ENCODE measurements around the gene BTG1. TPM values are rescaled to one million over a fixed set of nuclear protein-coding genes. Genes with fewer than 3 reads are reported as not detected.
A peak's percentile ranks its signal among the peaks of the same experiment; 100 is the strongest.

The BTG1 gene
- total RNA-seq, 2 experiments from 2014 or later: 32.8 to 93.4 TPM

GRCh38 chr12:92170050-92170449, 24.4 kb upstream of the BTG1 start:
- BruUV-seq (replicated peaks): no TSS peak
- TF ChIP-seq, protein P1, sequence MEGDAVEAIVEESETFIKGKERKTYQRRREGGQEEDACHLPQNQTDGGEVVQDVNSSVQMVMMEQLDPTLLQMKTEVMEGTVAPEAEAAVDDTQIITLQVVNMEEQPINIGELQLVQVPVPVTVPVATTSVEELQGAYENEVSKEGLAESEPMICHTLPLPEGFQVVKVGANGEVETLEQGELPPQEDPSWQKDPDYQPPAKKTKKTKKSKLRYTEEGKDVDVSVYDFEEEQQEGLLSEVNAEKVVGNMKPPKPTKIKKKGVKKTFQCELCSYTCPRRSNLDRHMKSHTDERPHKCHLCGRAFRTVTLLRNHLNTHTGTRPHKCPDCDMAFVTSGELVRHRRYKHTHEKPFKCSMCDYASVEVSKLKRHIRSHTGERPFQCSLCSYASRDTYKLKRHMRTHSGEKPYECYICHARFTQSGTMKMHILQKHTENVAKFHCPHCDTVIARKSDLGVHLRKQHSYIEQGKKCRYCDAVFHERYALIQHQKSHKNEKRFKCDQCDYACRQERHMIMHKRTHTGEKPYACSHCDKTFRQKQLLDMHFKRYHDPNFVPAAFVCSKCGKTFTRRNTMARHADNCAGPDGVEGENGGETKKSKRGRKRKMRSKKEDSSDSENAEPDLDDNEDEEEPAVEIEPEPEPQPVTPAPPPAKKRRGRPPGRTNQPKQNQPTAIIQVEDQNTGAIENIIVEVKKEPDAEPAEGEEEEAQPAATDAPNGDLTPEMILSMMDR (conservative IDR thresholded peaks at IDR 0.05; ENCODE audit: low read length): no peak
- H3K9me2 ChIP-seq (ENCODE audit: insufficient read depth, low read length): no peaks in the 10 kb centered on the region
- peak overlapping the region; percentile 87; the same call in 1 of the 2 replicates for H2AFZ ChIP-seq (ENCODE audit: low read length)
- no peak for DNase-seq (ENCODE audit: low spot score)
- POLR2A ChIA-PET: interaction anchor here (0.6 to 5.4 kb wide), 7 partner anchors 8 to 24 kb away, joined by 3 to 58 read pairs (median 4); partner anchors contain the start of gene BTG1
- H3K79me2 ChIP-seq (ENCODE audit: insufficient read depth, low read depth, low read length): no peaks in the 10 kb centered on the region
- H3K4me3 ChIP-seq (ENCODE audit: low read depth, low read length, poor library complexity, severe bottlenecking): no peak overlapping the region
- no peak overlapping the region for H3K4me2 ChIP-seq (ENCODE audit: low read length)
- no peaks in the 10 kb centered on the region for H4K20me1 ChIP-seq (ENCODE audit: insufficient read depth, low read length)
- H3K9me3 ChIP-seq (ENCODE audit: low read length): no peaks in the 10 kb centered on the region
- H3K36me3 ChIP-seq (ENCODE audit: insufficient read depth, low read length): no peaks in the 10 kb centered on the region
- H3K4me1 ChIP-seq (ENCODE audit: insufficient read depth, low read length, poor library complexity, severe bottlenecking): peaks cover 35% of the 10 kb centered on the region
- no peak overlapping the region for H3K27ac ChIP-seq (ENCODE audit: low read depth, low read length, poor library complexity, severe bottlenecking)
- CTCF ChIA-PET (ENCODE audit: unreplicated experiment): no interaction called here
- intact Hi-C loops (cut with micrococcal nuclease; ENCODE audit: unreplicated experiment): no loop called here

DNA sequence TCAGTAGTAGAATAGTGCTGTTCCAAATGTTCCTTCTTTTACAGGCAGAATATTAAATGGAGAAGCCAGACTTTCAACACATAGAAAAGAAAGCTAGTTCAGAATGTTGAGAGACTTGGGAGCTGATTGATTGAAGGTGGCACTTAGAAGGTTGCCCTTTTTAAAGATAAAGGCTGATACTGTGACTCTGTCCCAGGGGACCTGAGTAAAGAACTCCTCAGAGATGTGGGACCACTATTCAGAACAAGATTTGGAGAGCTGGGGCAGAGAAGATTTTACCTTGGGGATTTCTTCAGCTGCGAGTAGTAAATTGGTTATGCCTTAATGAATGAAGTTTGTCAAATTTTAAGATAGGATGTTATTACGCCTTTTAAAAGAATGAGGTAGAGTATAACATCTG, 21.4 kb upstream of the BTG1 start:
- POLR2A ChIA-PET: interaction anchor here (0.6 to 1.3 kb wide), 10 partner anchors 9 to 520 kb away, joined by 3 to 6 read pairs (median 3); partner anchors contain the start of gene BTG1
- no peak for DNase-seq (ENCODE audit: low spot score)
- no TSS peak for BruUV-seq (replicated peaks)
- Histone ChIP-seq H3K36me3 (ENCODE audit: insufficient read depth, low read length) (no peaks in the 10 kb centered on the region), H4K20me1 (ENCODE audit: insufficient read depth, low read length) (no peaks in the 10 kb centered on the region), H3K4me2 (ENCODE audit: low read length) (no peak overlapping the region), H2AFZ (ENCODE audit: low read length) (peak overlapping the region; percentile 4; the same call in 1 of the 2 replicates), H3K79me2 (ENCODE audit: insufficient read depth, low read depth, low read length) (no peaks in the 10 kb centered on the region), H3K4me3 (ENCODE audit: low read depth, low read length, poor library complexity, severe bottlenecking) (no peak overlapping the region), H3K9me3 (ENCODE audit: low read length) (no peaks in the 10 kb centered on the region), H3K9me2 (ENCODE audit: insufficient read depth, low read length) (no peaks in the 10 kb centered on the region), H3K4me1 (ENCODE audit: insufficient read depth, low read length, poor library complexity, severe bottlenecking) (peaks cover 27% of the 10 kb centered on the region), H3K27ac (ENCODE audit: low read depth, low read length, poor library complexity, severe bottlenecking) (no peak overlapping the region)
- TF ChIP-seq, protein P1 (conservative IDR thresholded peaks at IDR 0.05; ENCODE audit: low read length): no peak
- no peak for TF ChIP-seq EZH2phosphoT487 (IDR thresholded peaks at IDR 0.05; ENCODE audit: borderline replicate concordance, low read depth, low read length)
- intact Hi-C loops (cut with micrococcal nuclease; ENCODE audit: unreplicated experiment): no loop called here
- CTCF ChIA-PET (ENCODE audit: unreplicated experiment): no interaction called here

- Histone ChIP-seq H2AFZ (ENCODE audit: low read length) (no peak overlapping the region), H3K9me3 (ENCODE audit: low read length) (no peaks in the 10 kb centered on the region), H3K4me1 (ENCODE audit: insufficient read depth, low read length, poor library complexity, severe bottlenecking) (peaks cover 11% of the 10 kb centered on the region), H3K36me3 (ENCODE audit: insufficient read depth, low read length) (no peaks in the 10 kb centered on the region), H3K79me2 (ENCODE audit: insufficient read depth, low read depth, low read length) (no peaks in the 10 kb centered on the region), H4K20me1 (ENCODE audit: insufficient read depth, low read length) (no peaks in the 10 kb centered on the region), H3K4me3 (ENCODE audit: low read depth, low read length, poor library complexity, severe bottlenecking) (no peak overlapping the region), H3K9me2 (ENCODE audit: insufficient read depth, low read length) (no peaks in the 10 kb centered on the region), H3K4me2 (ENCODE audit: low read length) (no peak overlapping the region), H3K27ac (ENCODE audit: low read depth, low read length, poor library complexity, severe bottlenecking) (no peak overlapping the region)
- BruUV-seq (replicated peaks): no TSS peak
- DNase-seq (ENCODE audit: low spot score): no peak
- CTCF ChIA-PET (ENCODE audit: unreplicated experiment): no interaction called here
- TF ChIP-seq EZH2phosphoT487 (IDR thresholded peaks at IDR 0.05; ENCODE audit: borderline replicate concordance, low read depth, low read length): no peak
- TF ChIP-seq, protein P1 (conservative IDR thresholded peaks at IDR 0.05; ENCODE audit: low read length): no peak
- POLR2A ChIA-PET: interaction anchor here (1.0 to 1.7 kb wide), 2 partner anchors 15 to 19 kb away, joined by 5 to 6 read pairs; partner anchors contain the start of gene BTG1
- intact Hi-C loops (cut with micrococcal nuclease; ENCODE audit: unreplicated experiment): no loop called here
Observed at GRCh38 chr12:92164712-92165111, 19.1 kb upstream of the BTG1 start.
